Measurements from ENCODE around the gene IQCN.

- TF ChIP-seq CTCF (IDR thresholded peaks at IDR 0.05), result no peak
- TF ChIP-seq EZH2 (IDR thresholded peaks at IDR 0.05; ENCODE audit: borderline replicate concordance, insufficient read depth, low read depth, low read length, poor library complexity, severe bottlenecking), result no peak
Observed at GRCh38 chr19:18225702-18226468, 48.4 kb downstream of the IQCN start, which contains the start of gene PDE4C.
